ENCODE measurements around the gene VWC2.

GRCh38 chr7:49840751-49841405, 67.4 kb downstream of the VWC2 start:
- TF ChIP-seq EZH2phosphoT487 (IDR thresholded peaks at IDR 0.05) (no peak), CTCF (IDR thresholded peaks at IDR 0.05) (no peak), EZH2 (IDR thresholded peaks at IDR 0.05) (no peak)

Data from neural progenitor cell (in vitro differentiated cells).